Measurements from ENCODE around the gene POLR1E. TPM values are rescaled to one million over a fixed set of nuclear protein-coding genes. Genes with fewer than 3 reads are reported as not detected.
A peak's percentile ranks its signal among the peaks of the same experiment; 100 is the strongest.
"Not testable (repeated sequence)": the region's sequence is repeated elsewhere in the genome, so short reads cannot be mapped to it uniquely, and the experiment has no call there.

The POLR1E gene
- total and polyA plus RNA-seq, 3 experiments from 2014 or later = 21.4 to 84.6 (median 82.5) TPM

GRCh38 chr9:37466037-37466709, 19.6 kb upstream of the POLR1E start:
- Histone ChIP-seq H3K9me3 (ENCODE audit: low read length) (no peaks in the 10 kb centered on the region), H3K27ac (ENCODE audit: low read depth, low read length) (peak overlapping the region; percentile 95), H3K27me3 (ENCODE audit: insufficient read depth, low read length, poor library complexity, severe bottlenecking) (no peaks in the 10 kb centered on the region), H3K36me3 (ENCODE audit: insufficient read depth, low read length) (no peaks in the 10 kb centered on the region), H3K4me3 (ENCODE audit: low read length) (peak overlapping the region; percentile 85), H3K4me1 (ENCODE audit: insufficient read depth, low read length) (peaks cover 24% of the 10 kb centered on the region)
- ChIA-PET POLR2A (interaction anchor here (0.6 to 2.2 kb wide), 8 partner anchors 19 to 1276 kb away, joined by 3 to 23 read pairs (median 4); partner anchors contain the start of genes CLTA, POLR1E, TOMM5 and ZCCHC7), CTCF (interaction anchor here (0.9 to 1.0 kb wide), 3 partner anchors 15 to 51 kb away, joined by 3 read pairs; partner anchors contain the start of gene POLR1E)
- DNase-seq = peak in 4 of 5 donors; percentile 19 to 52 (median 26)
- peaks cover 0 to 9% of the 10 kb centered on the region in 2 donors for H3K27me3 Mint-ChIP-seq
- peaks cover 27 to 39% (median 37%) of the 10 kb centered on the region in 3 donors for H3K4me1 Mint-ChIP-seq
- H3K4me3 Mint-ChIP-seq = peak overlapping the region; percentile 91 to 98 (median 96)
- H3K36me3 Mint-ChIP-seq = peaks cover 0 to 16% (median 5%) of the 10 kb centered on the region in 3 donors
- H3K27ac Mint-ChIP-seq = peak overlapping the region; percentile 94 to 99 (median 98)
- H3K9me3 Mint-ChIP-seq = no peaks in the 10 kb centered on the region

- H3K27ac Mint-ChIP-seq; H3K27me3 ChIP-seq (ENCODE audit: insufficient read depth, low read length, poor library complexity, severe bottlenecking); H3K4me3 ChIP-seq (ENCODE audit: low read length); H3K27me3 Mint-ChIP-seq; H3K9me3 Mint-ChIP-seq; CTCF ChIA-PET; DNase-seq; H3K36me3 ChIP-seq (ENCODE audit: insufficient read depth, low read length); H3K9me3 ChIP-seq (ENCODE audit: low read length): not testable (repeated sequence)
- Mint-ChIP-seq H3K4me3 (peak overlapping the region in 1 of 7 donors; percentile 91), H3K36me3 (peaks cover 0 to 16% (median 5%) of the 10 kb centered on the region in 3 donors), H3K4me1 (peaks cover 26 to 42% (median 40%) of the 10 kb centered on the region in 3 donors)
- peaks cover 28% of the 10 kb centered on the region for H3K4me1 ChIP-seq (ENCODE audit: insufficient read depth, low read length)
- POLR2A ChIA-PET = interaction anchor here (0.6 kb wide), 1 partner anchor 27 kb away, joined by 6 read pairs; no protein-coding TSS in a partner anchor
- peak overlapping the region; percentile 31 for H3K27ac ChIP-seq (ENCODE audit: low read depth, low read length)
Measured at GRCh38 chr9:37467530-37467929, 18.2 kb upstream of the POLR1E start.

- H3K27ac ChIP-seq (ENCODE audit: low read depth, low read length) = no peak overlapping the region
- ChIA-PET CTCF (no interaction called here), POLR2A (no interaction called here)
- Mint-ChIP-seq H3K27ac (no peak overlapping the region), H3K4me1 (peaks cover 15 to 31% (median 30%) of the 10 kb centered on the region in 3 donors), H3K4me3 (no peak overlapping the region), H3K9me3 (peaks cover 0 to 4% (median 2%) of the 10 kb centered on the region in 5 donors), H3K36me3 (peaks cover 0 to 16% (median 0%) of the 10 kb centered on the region in 3 donors), H3K27me3 (peaks cover 0 to 7% of the 10 kb centered on the region in 2 donors)
- DNase-seq = no peak
- H3K9me3 ChIP-seq (ENCODE audit: low read length) = no peaks in the 10 kb centered on the region
- no peak overlapping the region for H3K4me3 ChIP-seq (ENCODE audit: low read length)
- no peaks in the 10 kb centered on the region for H3K36me3 ChIP-seq (ENCODE audit: insufficient read depth, low read length)
- peaks cover 18% of the 10 kb centered on the region for H3K4me1 ChIP-seq (ENCODE audit: insufficient read depth, low read length)
- H3K27me3 ChIP-seq (ENCODE audit: insufficient read depth, low read length, poor library complexity, severe bottlenecking) = no peaks in the 10 kb centered on the region
Measured at GRCh38 chr9:37468620-37469019, 17.1 kb upstream of the POLR1E start.

DNA sequence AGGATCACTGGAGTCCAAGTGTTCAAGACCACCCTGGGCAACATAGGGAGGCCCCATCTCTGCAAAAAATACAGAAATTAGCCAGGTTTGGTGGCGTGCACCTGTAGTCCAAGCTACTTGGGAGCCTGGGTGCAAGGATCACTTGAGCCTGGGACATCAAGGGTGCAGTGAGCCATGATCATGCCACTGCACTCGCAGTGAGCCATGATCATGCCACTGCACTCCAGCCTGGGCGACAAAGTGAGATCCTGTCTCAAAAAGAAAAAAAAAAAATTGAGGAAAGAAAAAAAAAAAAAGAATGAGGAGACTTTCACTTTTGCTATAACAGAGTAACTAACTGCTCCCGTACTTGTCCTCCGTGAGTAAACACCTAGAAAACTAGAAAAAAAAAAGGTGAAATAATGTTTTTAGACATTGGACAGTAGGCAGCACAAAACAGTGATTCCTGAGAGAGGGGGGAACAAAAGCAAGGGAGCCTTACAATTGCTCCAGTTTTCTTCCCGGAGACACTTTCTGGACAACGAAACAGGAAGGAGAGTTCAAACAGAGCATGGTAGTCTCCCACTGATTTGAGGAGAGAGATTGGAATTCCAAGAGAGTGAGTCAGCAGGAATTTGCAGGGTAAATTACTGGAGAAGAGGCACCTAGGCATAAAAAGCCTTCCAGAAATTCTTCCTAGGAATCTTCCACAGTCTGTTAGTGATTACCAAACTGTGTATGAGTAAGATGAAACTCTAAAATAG, 13.6 kb upstream of the POLR1E start:
- peaks cover 0 to 20% (median 10%) of the 10 kb centered on the region in 5 donors for H3K9me3 Mint-ChIP-seq
- H3K27ac Mint-ChIP-seq = peak overlapping the region in 5 of 8 donors; percentile 8 to 83 (median 58)
- H3K36me3 ChIP-seq (ENCODE audit: insufficient read depth, low read length) = no peaks in the 10 kb centered on the region
- ChIA-PET CTCF (no interaction called here), POLR2A (no interaction called here)
- H3K9me3 ChIP-seq (ENCODE audit: low read length) = no peaks in the 10 kb centered on the region
- no peak overlapping the region for H3K27ac ChIP-seq (ENCODE audit: low read depth, low read length)
- H3K27me3 ChIP-seq (ENCODE audit: insufficient read depth, low read length, poor library complexity, severe bottlenecking) = no peaks in the 10 kb centered on the region
- no peak for DNase-seq
- peaks cover 4% of the 10 kb centered on the region for H3K4me1 ChIP-seq (ENCODE audit: insufficient read depth, low read length)
- H3K27me3 Mint-ChIP-seq = peaks cover 9 to 17% of the 10 kb centered on the region in 2 donors
- H3K4me3 Mint-ChIP-seq = peak overlapping the region; percentile 41 to 91 (median 69)
- peak overlapping the region; percentile 29 for H3K4me3 ChIP-seq (ENCODE audit: low read length)
- peaks cover 0 to 20% (median 0%) of the 10 kb centered on the region in 3 donors for H3K36me3 Mint-ChIP-seq
- peaks cover 4 to 14% (median 13%) of the 10 kb centered on the region in 3 donors for H3K4me1 Mint-ChIP-seq

DNA sequence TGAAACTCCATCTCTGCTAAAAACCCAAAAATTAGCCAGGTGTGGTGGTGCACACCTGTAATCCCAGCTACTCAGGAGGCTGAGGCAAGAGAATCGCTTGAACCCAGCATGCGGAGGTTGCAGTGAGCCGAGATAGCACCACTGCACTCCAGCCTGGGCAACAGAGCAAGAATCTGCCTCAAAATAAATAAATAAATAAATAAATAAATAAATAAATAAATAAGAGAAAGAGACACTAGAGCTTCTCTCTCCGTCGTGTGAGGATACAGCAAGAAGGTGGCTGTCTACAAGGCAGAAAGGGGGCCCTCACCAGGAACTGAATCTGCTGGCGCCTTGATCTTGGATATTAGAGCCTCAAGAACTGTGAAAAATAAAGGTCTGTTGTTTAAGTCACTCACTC, 11.8 kb upstream of the POLR1E start:
- CTCF ChIA-PET = not testable (repeated sequence)
- H3K9me3 Mint-ChIP-seq = peaks cover 0 to 20% (median 10%) of the 10 kb centered on the region in 5 donors

DNA sequence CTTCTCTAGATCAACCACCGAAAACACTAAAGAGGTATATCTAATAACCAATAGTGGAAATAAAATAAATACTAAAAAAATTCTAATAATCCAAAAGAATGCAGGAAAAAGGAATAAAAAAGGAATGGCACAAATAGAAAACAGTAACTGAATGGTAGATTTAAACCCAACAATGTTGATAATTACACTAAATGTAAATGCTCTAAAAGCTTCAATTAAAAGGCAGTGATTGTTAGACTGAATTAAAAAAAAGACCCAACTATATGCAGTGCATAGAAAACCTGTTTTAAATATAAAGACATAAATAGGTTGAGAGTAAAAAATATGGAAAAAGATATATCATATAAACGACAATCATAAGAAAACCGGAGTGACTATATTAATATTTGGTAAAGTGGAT, 11.3 kb upstream of the POLR1E start:
- no peak for DNase-seq
- no peaks in the 10 kb centered on the region for H3K36me3 ChIP-seq (ENCODE audit: insufficient read depth, low read length)
- H3K9me3 Mint-ChIP-seq = peaks cover 0 to 20% (median 10%) of the 10 kb centered on the region in 5 donors
- POLR2A ChIA-PET = no interaction called here
- no peak overlapping the region for H3K4me3 ChIP-seq (ENCODE audit: low read length)
- H3K4me1 ChIP-seq (ENCODE audit: insufficient read depth, low read length) = peaks cover 4% of the 10 kb centered on the region
- H3K36me3 Mint-ChIP-seq = peaks cover 0 to 20% (median 0%) of the 10 kb centered on the region in 3 donors
- peaks cover 24 to 36% of the 10 kb centered on the region in 2 donors for H3K27me3 Mint-ChIP-seq
- H3K4me1 Mint-ChIP-seq = peaks cover 4 to 14% (median 13%) of the 10 kb centered on the region in 3 donors
- no peak overlapping the region for H3K27ac Mint-ChIP-seq
- H3K9me3 ChIP-seq (ENCODE audit: low read length) = no peaks in the 10 kb centered on the region
- no peak overlapping the region for H3K27ac ChIP-seq (ENCODE audit: low read depth, low read length)
- H3K4me3 Mint-ChIP-seq = no peak overlapping the region
- CTCF ChIA-PET = no interaction called here
- no peaks in the 10 kb centered on the region for H3K27me3 ChIP-seq (ENCODE audit: insufficient read depth, low read length, poor library complexity, severe bottlenecking)

More for the DNA sequence above, 11.8 kb upstream of the POLR1E start:
- POLR2A ChIA-PET; H3K27ac ChIP-seq (ENCODE audit: low read depth, low read length); H3K36me3 ChIP-seq (ENCODE audit: insufficient read depth, low read length); DNase-seq; H3K27ac Mint-ChIP-seq; H3K27me3 ChIP-seq (ENCODE audit: insufficient read depth, low read length, poor library complexity, severe bottlenecking); H3K4me3 Mint-ChIP-seq; H3K4me1 ChIP-seq (ENCODE audit: insufficient read depth, low read length); H3K9me3 ChIP-seq (ENCODE audit: low read length); H3K4me3 ChIP-seq (ENCODE audit: low read length): not testable (repeated sequence)
- peaks cover 4 to 14% (median 13%) of the 10 kb centered on the region in 3 donors for H3K4me1 Mint-ChIP-seq
- H3K27me3 Mint-ChIP-seq = peaks cover 22 to 33% of the 10 kb centered on the region in 2 donors
- peaks cover 0 to 20% (median 0%) of the 10 kb centered on the region in 3 donors for H3K36me3 Mint-ChIP-seq

DNA sequence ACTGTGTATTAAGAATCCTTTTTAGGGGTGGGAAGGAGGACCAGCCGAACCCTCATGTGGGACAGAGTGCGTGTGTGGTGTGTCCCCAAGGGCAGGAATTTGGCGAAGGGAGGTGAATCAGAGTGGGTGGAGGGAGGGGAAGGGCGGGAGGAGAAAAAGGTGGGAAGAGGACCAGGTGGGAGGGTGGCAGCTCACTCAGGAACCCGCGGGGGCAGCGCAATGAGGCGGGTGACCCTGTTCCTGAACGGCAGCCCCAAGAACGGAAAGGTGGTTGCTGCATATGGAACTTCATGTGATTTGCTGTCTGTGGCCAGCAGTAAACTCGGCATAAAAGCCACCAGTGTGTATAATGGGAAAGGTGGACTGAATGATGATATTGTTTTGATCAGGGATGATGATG, 8.8 kb upstream of the POLR1E start:
- H3K4me3 ChIP-seq (ENCODE audit: low read length) = no peak overlapping the region
- Mint-ChIP-seq H3K4me3 (no peak overlapping the region), H3K27me3 (peaks cover 28 to 51% of the 10 kb centered on the region in 2 donors), H3K27ac (no peak overlapping the region), H3K4me1 (peaks cover 4 to 7% (median 6%) of the 10 kb centered on the region in 3 donors), H3K36me3 (peaks cover 0 to 20% (median 0%) of the 10 kb centered on the region in 3 donors), H3K9me3 (peaks cover 0 to 20% (median 10%) of the 10 kb centered on the region in 5 donors)
- no peak overlapping the region for H3K27ac ChIP-seq (ENCODE audit: low read depth, low read length)
- no peaks in the 10 kb centered on the region for H3K9me3 ChIP-seq (ENCODE audit: low read length)
- H3K4me1 ChIP-seq (ENCODE audit: insufficient read depth, low read length) = peaks cover under 1% of the 10 kb centered on the region
- ChIA-PET POLR2A (no interaction called here), CTCF (no interaction called here)
- DNase-seq = no peak
- H3K27me3 ChIP-seq (ENCODE audit: insufficient read depth, low read length, poor library complexity, severe bottlenecking) = peaks cover 4% of the 10 kb centered on the region
- H3K36me3 ChIP-seq (ENCODE audit: insufficient read depth, low read length) = no peaks in the 10 kb centered on the region

DNA sequence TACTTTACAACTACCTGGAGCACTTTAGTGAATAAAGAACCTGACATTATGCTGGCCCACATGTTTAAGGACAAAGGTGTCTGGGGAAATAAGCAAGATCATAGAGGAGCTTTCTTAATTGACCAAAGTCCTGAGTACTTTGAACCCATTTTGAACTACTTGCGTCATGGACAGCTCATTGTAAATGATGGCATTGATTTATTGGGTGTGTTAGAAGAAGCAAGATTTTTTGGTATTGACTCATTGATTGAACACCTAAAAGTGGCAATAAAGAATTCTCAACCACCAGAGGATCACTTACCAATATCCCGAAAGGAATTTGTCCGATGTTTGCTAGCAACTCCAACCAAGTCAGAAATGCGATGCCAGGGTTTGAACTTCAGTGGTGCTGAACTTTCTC, 8.3 kb upstream of the POLR1E start:
- H3K4me1 ChIP-seq (ENCODE audit: insufficient read depth, low read length); H3K4me3 Mint-ChIP-seq; POLR2A ChIA-PET; CTCF ChIA-PET; DNase-seq; H3K4me3 ChIP-seq (ENCODE audit: low read length); H3K27ac ChIP-seq (ENCODE audit: low read depth, low read length); H3K4me1 Mint-ChIP-seq; H3K9me3 ChIP-seq (ENCODE audit: low read length); H3K27ac Mint-ChIP-seq; H3K27me3 ChIP-seq (ENCODE audit: insufficient read depth, low read length, poor library complexity, severe bottlenecking); H3K36me3 ChIP-seq (ENCODE audit: insufficient read depth, low read length): not testable (repeated sequence)
- Mint-ChIP-seq H3K36me3 (peaks cover 0 to 20% (median 0%) of the 10 kb centered on the region in 3 donors), H3K9me3 (peaks cover 0 to 20% (median 10%) of the 10 kb centered on the region in 5 donors), H3K27me3 (peaks cover 28 to 52% of the 10 kb centered on the region in 2 donors)
